IMR-90 (cell line): ENCODE data around the gene RAP1GAP.

ENCODE experiments used
- BHLHE40 ChIP-seq: fragments of 150-350 bp; IDR thresholded peaks from 2 replicates; pipeline ENCODE4 v1.6.1; 2016; ENCODE audit warnings: mild to moderate bottlenecking, low read depth, low read length
- CEBPB ChIP-seq: IDR thresholded peaks from 2 replicates; pipeline ENCODE4 v1.6.1; 2012; ENCODE audit warnings: low read depth, low read length, improper control_type of control experiment
- CHD1 ChIP-seq: IDR thresholded peaks from 2 replicates; pipeline ENCODE4 v1.6.1; 2012; ENCODE audit warnings: low read depth, low read length, improper control_type of control experiment
- CTCF ChIP-seq: conservative IDR thresholded peaks from 2 replicates; pipeline ENCODE4 v1.5.1; 2012; ENCODE audit warnings: mild to moderate bottlenecking, low read depth, low read length, improper control_type of control experiment
- ELK1 ChIP-seq: fragments of 150-350 bp; IDR thresholded peaks from 2 replicates; pipeline ENCODE4 v1.6.1; 2016; ENCODE audit warnings: low read depth, mild to moderate bottlenecking, low read length, moderate library complexity, borderline replicate concordance
- FOS ChIP-seq: fragments of 150-350 bp; IDR thresholded peaks from 2 replicates; pipeline ENCODE4 v1.6.1; 2016; ENCODE audit warnings: low read depth, low read length
- MAZ ChIP-seq: IDR thresholded peaks from 2 replicates; pipeline ENCODE4 v1.6.1; 2012; ENCODE audit warnings: low read depth, mild to moderate bottlenecking, low read length, improper control_type of control experiment, moderate library complexity, borderline replicate concordance
- MXI1 ChIP-seq: IDR thresholded peaks from 2 replicates; pipeline ENCODE4 v1.6.1; 2012; ENCODE audit warnings: low read depth, mild to moderate bottlenecking, low read length, moderate library complexity, borderline replicate concordance
- NFE2L2 ChIP-seq: fragments of 150-350 bp; IDR thresholded peaks from 2 replicates; pipeline ENCODE4 v1.6.1; 2016; ENCODE audit warnings: low read depth, mild to moderate bottlenecking, low read length
- POLR2A ChIP-seq: IDR thresholded peaks from 2 replicates; pipeline ENCODE4 v1.6.1; 2012; ENCODE audit warnings: mild to moderate bottlenecking, low read depth, low read length
- RAD21 ChIP-seq: IDR thresholded peaks from 2 replicates; pipeline ENCODE4 v1.6.1; 2012; ENCODE audit warnings: low read length, improper control_type of control experiment
- RFX5 ChIP-seq: IDR thresholded peaks from 2 replicates; pipeline ENCODE4 v1.8.0; 2012; ENCODE audit warnings: low read depth, mild to moderate bottlenecking, low read length, moderate library complexity
- USF2 ChIP-seq: fragments of 150-350 bp; IDR thresholded peaks from 2 replicates; pipeline ENCODE4 v1.6.1; 2017; ENCODE audit warnings: mild to moderate bottlenecking, antibody characterized with exemption, low read length, low read depth

GRCh38 chr1:21594935-21595897, 73.9 kb downstream of the RAP1GAP start:
- TF ChIP-seq CTCF = peak; percentile 88
- TF ChIP-seq POLR2A = no peak
- no peak for TF ChIP-seq BHLHE40
- TF ChIP-seq CEBPB = no peak
- TF ChIP-seq MXI1 = no peak
- TF ChIP-seq USF2 = no peak
- TF ChIP-seq FOS = no peak
- no peak for TF ChIP-seq RFX5
- no peak for TF ChIP-seq ELK1
- TF ChIP-seq CHD1 = no peak
- no peak for TF ChIP-seq MAZ
- TF ChIP-seq RAD21 = peak; percentile 94
- TF ChIP-seq NFE2L2 = no peak
